Keratinocyte (primary cell): ENCODE data around the gene SRXN1.

Source experiments
- EZH2 ChIP-seq: IDR thresholded peaks from one replicate; pipeline ENCODE4 v1.6.1; 2012; ENCODE audit warnings: inconsistent platforms, mild to moderate bottlenecking, low read length, moderate library complexity
- TF ChIP-seq, protein P1 (sequence below), 3 experiments: IDR thresholded peaks in 1 of 3; conservative IDR thresholded peaks in 1 of 3; optimal IDR thresholded peaks in 1 of 3; 2 replicates in 2 of 3; 3 replicates in 1 of 3; pipeline versions ENCODE3 to v1.5.1; 2011; ENCODE audit warnings: low read length in 3 of 3, mild to moderate bottlenecking in 3 of 3, moderate library complexity in 2 of 3, control low read depth in 1 of 3, inconsistent platforms in 1 of 3; ENCODE audit not compliant: insufficient read depth in 2 of 3; ENCODE audit errors: extremely low read depth in 1 of 3

DNA sequence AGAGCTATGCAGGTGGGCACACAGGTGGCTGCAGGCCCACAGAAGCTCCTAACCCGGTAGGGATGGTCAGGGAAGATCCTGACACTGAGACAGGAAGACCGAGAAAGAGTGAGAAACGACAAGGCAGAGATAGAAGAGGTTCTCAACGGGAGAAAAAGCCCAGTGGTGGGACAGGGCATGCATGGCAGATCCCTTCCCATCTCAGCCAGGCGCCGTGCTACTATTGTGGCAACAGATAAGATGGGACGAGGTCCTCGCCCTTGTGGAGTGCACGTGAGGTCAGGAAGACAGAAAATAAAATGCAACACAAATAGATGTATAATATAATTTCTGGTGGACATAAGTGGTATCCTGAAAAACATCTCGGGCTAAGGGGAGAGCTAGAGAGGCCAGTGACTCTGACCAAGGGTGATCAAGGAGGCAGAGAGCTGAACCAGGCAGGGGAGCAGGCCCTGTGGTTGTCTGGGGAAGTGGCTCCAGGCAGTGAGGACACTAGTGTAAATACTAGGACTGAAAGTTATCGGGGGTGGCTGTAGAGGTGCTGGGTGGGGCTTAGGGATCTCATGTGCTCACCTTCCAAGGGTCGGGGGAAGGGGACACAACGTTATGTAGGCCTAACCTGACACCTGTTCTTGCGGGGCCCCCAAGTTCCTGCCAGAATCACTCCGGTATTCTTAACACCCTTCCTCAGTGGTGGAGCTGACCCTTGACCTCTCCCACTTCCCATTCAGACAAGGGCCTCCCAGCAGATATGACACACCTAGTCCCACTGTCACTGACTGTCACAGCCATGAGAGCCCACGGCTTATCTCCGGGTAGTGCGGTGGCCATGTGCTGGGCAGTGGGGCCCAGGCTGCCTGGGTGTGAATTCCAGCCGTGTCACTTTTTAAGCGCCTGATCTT is 1.0 kb downstream of the SRXN1 start:
- TF ChIP-seq, protein P1, sequence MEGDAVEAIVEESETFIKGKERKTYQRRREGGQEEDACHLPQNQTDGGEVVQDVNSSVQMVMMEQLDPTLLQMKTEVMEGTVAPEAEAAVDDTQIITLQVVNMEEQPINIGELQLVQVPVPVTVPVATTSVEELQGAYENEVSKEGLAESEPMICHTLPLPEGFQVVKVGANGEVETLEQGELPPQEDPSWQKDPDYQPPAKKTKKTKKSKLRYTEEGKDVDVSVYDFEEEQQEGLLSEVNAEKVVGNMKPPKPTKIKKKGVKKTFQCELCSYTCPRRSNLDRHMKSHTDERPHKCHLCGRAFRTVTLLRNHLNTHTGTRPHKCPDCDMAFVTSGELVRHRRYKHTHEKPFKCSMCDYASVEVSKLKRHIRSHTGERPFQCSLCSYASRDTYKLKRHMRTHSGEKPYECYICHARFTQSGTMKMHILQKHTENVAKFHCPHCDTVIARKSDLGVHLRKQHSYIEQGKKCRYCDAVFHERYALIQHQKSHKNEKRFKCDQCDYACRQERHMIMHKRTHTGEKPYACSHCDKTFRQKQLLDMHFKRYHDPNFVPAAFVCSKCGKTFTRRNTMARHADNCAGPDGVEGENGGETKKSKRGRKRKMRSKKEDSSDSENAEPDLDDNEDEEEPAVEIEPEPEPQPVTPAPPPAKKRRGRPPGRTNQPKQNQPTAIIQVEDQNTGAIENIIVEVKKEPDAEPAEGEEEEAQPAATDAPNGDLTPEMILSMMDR (optimal IDR thresholded peaks at IDR 0.05 in 1 of 3, IDR thresholded peaks at IDR 0.05 in 1 of 3, conservative IDR thresholded peaks at IDR 0.05 in 1 of 3; ENCODE audit: extremely low read depth in 1 of 3, insufficient read depth in 2 of 3, low read length in 3 of 3): no peak
- no peak for TF ChIP-seq EZH2
